IMR-90 (cell line): ENCODE data around the gene E2F4. TPM values are rescaled to one million over a fixed set of nuclear protein-coding genes. Genes with fewer than 3 reads are reported as not detected.

Experiments used
- ATAC-seq: fragments of 200-7000 bp; cut with Tn5 transposase; 2 replicates; pipeline ENCODE4 v1.9.1; 2020; ENCODE audit warnings: low read depth, mild to moderate bottlenecking, moderate library complexity
- BruUV-seq: library from RNA; stranded (reverse); fragments of 400-500 nt; replicated peaks from 2 replicates; lab custom pipeline; 2021; lab: Mats Ljungman, UMichigan
- CTCF ChIA-PET: fragments of 300-600 bp; formaldehyde crosslinking; extraction: SDS; loops from one replicate; lab custom pipeline; 2021; ENCODE audit warnings: antibody characterized with exemption; lab: Yijun Ruan, JAX
- POLR2A ChIA-PET: fragments of 300-600 bp; sonication (Branson Sonifier 250); formaldehyde crosslinking; loops from one replicate; lab custom pipeline; 2022; ENCODE audit warnings: antibody characterized with exemption; ENCODE audit not compliant: unreplicated experiment; lab: Charles Lee
- DNase-seq: peaks from one replicate; pipeline ENCODE4 v3.0.0; 2013
- H2AFZ ChIP-seq: replicated peaks from 2 replicates; pipeline ENCODE3; 2013; ENCODE audit warnings: low read length, mild to moderate bottlenecking; ENCODE audit not compliant: poor library complexity
- H2AK5ac ChIP-seq: 2 replicates; pipeline ENCODE4 v1.6.1; 2013; ENCODE audit warnings: low read depth, low read length, inconsistent platforms
- H2AK9ac ChIP-seq: replicated peaks from 2 replicates; pipeline ENCODE3; 2013; ENCODE audit warnings: mild to moderate bottlenecking, low read depth, low read length, moderate library complexity; ENCODE audit not compliant: poor library complexity
- H2BK120ac ChIP-seq: 2 replicates; pipeline ENCODE4 v1.6.1; 2013; ENCODE audit warnings: low read depth, low read length, inconsistent platforms
- H2BK15ac ChIP-seq: 3 replicates; pipeline ENCODE4 v1.6.1; 2013; ENCODE audit warnings: low read depth, low read length, inconsistent platforms
- H2BK20ac ChIP-seq: 2 replicates; pipeline ENCODE4 v1.6.1; 2013; ENCODE audit warnings: low read depth, mild to moderate bottlenecking, inconsistent platforms, low read length, moderate library complexity
- H2BK5ac ChIP-seq: 2 replicates; pipeline ENCODE4 v1.6.1; 2013; ENCODE audit warnings: mild to moderate bottlenecking, low read depth, low read length, inconsistent platforms; ENCODE audit not compliant: poor library complexity, severe bottlenecking
- H3K14ac ChIP-seq: replicated peaks from 2 replicates; pipeline ENCODE4 v1.6.1; 2013; ENCODE audit warnings: low read depth, low read length, inconsistent platforms
- H3K18ac ChIP-seq: 2 replicates; pipeline ENCODE4 v1.6.1; 2013; ENCODE audit warnings: low read depth, low read length, control low read depth
- H3K23ac ChIP-seq: 2 replicates; pipeline ENCODE4 v1.6.1; 2013; ENCODE audit warnings: low read depth, low read length, inconsistent platforms
- H3K27ac ChIP-seq: 2 replicates; pipeline ENCODE4 v1.5.1; 2013; ENCODE audit warnings: mild to moderate bottlenecking, control low read depth, low read length; ENCODE audit not compliant: insufficient read depth
- H3K27me3 ChIP-seq: 2 replicates; pipeline ENCODE4 v1.6.1; 2013; ENCODE audit warnings: low read length; ENCODE audit not compliant: control insufficient read depth, insufficient read depth
- H3K36me3 ChIP-seq: 2 replicates; pipeline ENCODE4 v1.6.1; 2013; ENCODE audit warnings: low read length, mixed read lengths; ENCODE audit not compliant: control insufficient read depth, insufficient read depth
- H3K4ac ChIP-seq: 2 replicates; pipeline ENCODE4 v1.6.1; 2013; ENCODE audit warnings: low read depth, low read length, inconsistent platforms
- H3K4me1 ChIP-seq: 2 replicates; pipeline ENCODE4 v1.6.1; 2013; ENCODE audit warnings: low read length, mixed read lengths; ENCODE audit not compliant: control insufficient read depth, insufficient read depth
- H3K4me2 ChIP-seq: 2 replicates; pipeline ENCODE4 v1.6.1; 2013; ENCODE audit warnings: low read depth, mild to moderate bottlenecking, control low read depth, low read length, moderate library complexity
- H3K4me3 ChIP-seq: 2 replicates; pipeline ENCODE4 v1.5.1; 2013; ENCODE audit warnings: low read depth, mild to moderate bottlenecking, control low read depth, low read length, moderate library complexity; ENCODE audit not compliant: insufficient read depth
- H3K56ac ChIP-seq: 2 replicates; pipeline ENCODE4 v1.6.1; 2013; ENCODE audit warnings: low read length, inconsistent platforms; ENCODE audit not compliant: insufficient read depth; ENCODE audit errors: extremely low read depth
- H3K79me1 ChIP-seq, 2 experiments: 2 replicates each; pipeline ENCODE4 v1.6.1; 2013; ENCODE audit warnings: low read length in 2 of 2, inconsistent platforms in 1 of 2, low read depth in 1 of 2
- H3K9ac ChIP-seq: 2 replicates; pipeline ENCODE4 v1.6.1; 2013; ENCODE audit warnings: low read depth, low read length, control low read depth
- H3K9me1 ChIP-seq: 2 replicates; pipeline ENCODE4 v1.6.1; 2013; ENCODE audit warnings: low read length, inconsistent platforms; ENCODE audit not compliant: insufficient read depth
- H3K9me3 ChIP-seq: 2 replicates; pipeline ENCODE4 v1.6.1; 2013; ENCODE audit warnings: low read length; ENCODE audit not compliant: control insufficient read depth, insufficient read depth
- H4K20me1 ChIP-seq: 2 replicates; pipeline ENCODE4 v1.6.1; 2013; ENCODE audit warnings: low read length, inconsistent platforms; ENCODE audit not compliant: insufficient read depth
- H4K5ac ChIP-seq: 2 replicates; pipeline ENCODE4 v1.6.1; 2013; ENCODE audit warnings: mild to moderate bottlenecking, low read depth, low read length, control low read depth
- H4K8ac ChIP-seq, 2 experiments: 2 replicates each; pipeline ENCODE4 v1.6.1; 2013; ENCODE audit warnings: low read depth in 2 of 2, low read length in 2 of 2, control low read depth in 1 of 2, inconsistent platforms in 1 of 2
- H4K91ac ChIP-seq: 2 replicates; pipeline ENCODE4 v1.6.1; 2013; ENCODE audit warnings: low read depth, low read length, inconsistent platforms; ENCODE audit not compliant: insufficient read depth
- BHLHE40 ChIP-seq: fragments of 150-350 bp; IDR thresholded peaks from 2 replicates; pipeline ENCODE4 v1.6.1; 2016; ENCODE audit warnings: mild to moderate bottlenecking, low read depth, low read length
- CEBPB ChIP-seq: IDR thresholded peaks from 2 replicates; pipeline ENCODE4 v1.6.1; 2012; ENCODE audit warnings: low read depth, low read length, improper control_type of control experiment
- CHD1 ChIP-seq: IDR thresholded peaks from 2 replicates; pipeline ENCODE4 v1.6.1; 2012; ENCODE audit warnings: low read depth, low read length, improper control_type of control experiment
- MAFK ChIP-seq: IDR thresholded peaks from 2 replicates; pipeline ENCODE4 v1.6.1; 2012; ENCODE audit warnings: low read depth, low read length, improper control_type of control experiment
- MXI1 ChIP-seq: IDR thresholded peaks from 2 replicates; pipeline ENCODE4 v1.6.1; 2012; ENCODE audit warnings: low read depth, mild to moderate bottlenecking, low read length, moderate library complexity, borderline replicate concordance
- NFE2L2 ChIP-seq: fragments of 150-350 bp; IDR thresholded peaks from 2 replicates; pipeline ENCODE4 v1.6.1; 2016; ENCODE audit warnings: low read depth, mild to moderate bottlenecking, low read length
- RFX5 ChIP-seq: IDR thresholded peaks from 2 replicates; pipeline ENCODE4 v1.8.0; 2012; ENCODE audit warnings: low read depth, mild to moderate bottlenecking, low read length, moderate library complexity
- WGBS, 2 experiments: methylation state at CpG; one replicate each; pipeline versions ENCODE4 v1.1.5 to v1.1.7; 2013; ENCODE audit warnings: missing lambda C conversion rate in 2 of 2; ENCODE audit not compliant: insufficient read length in 1 of 2; ENCODE audit errors: extremely low coverage in 2 of 2; 5-methylcytosine and 5-hydroxymethylcytosine counted together
- dilution Hi-C: fragments of 300-500 bp; cut with HindIII; formaldehyde crosslinking; loops from one replicate; pipeline ENCODE4 v1.14.3; 2018; ENCODE audit warnings: low sequenced_read_pairs; ENCODE audit not compliant: unreplicated experiment
- in situ Hi-C: fragments of 300-500 bp; cut with MboI; formaldehyde crosslinking; loops from 3 replicates; pipeline ENCODE4 v1.14.3; 2019; ENCODE audit warnings: low sequenced_read_pairs, inconsistent platforms, mixed read lengths
- intact Hi-C: fragments of 100-400 bp; cut with micrococcal nuclease; formaldehyde crosslinking; loops from 2 replicates; pipeline ENCODE4 v1.10.0; 2022
- polyA plus RNA-seq, 3 experiments: library from polyadenylated mRNA; depleted of rRNA; stranded (reverse); fragments of >200 nt; gene quantifications; 2 replicates each; pipeline ENCODE4 v1.2.3, GENCODE V29; 2012; ENCODE audit warnings: low replicate concordance in 1 of 3
- total RNA-seq: library from RNA; depleted of rRNA; stranded (reverse); fragments of >200 nt; gene quantifications from 2 replicates; pipeline ENCODE4 v1.2.3, GENCODE V29; 2012
- TF ChIP-seq, protein P1 (sequence below): fragments of 150-350 bp; IDR thresholded peaks from 2 replicates; pipeline ENCODE4 v1.6.1; 2016; ENCODE audit warnings: low read depth, mild to moderate bottlenecking, low read length, moderate library complexity, borderline replicate concordance
- TF ChIP-seq, protein P2 (sequence below): conservative IDR thresholded peaks from 2 replicates; pipeline ENCODE4 v1.5.1; 2012; ENCODE audit warnings: mild to moderate bottlenecking, low read depth, low read length, improper control_type of control experiment

Gene E2F4
- total and polyA plus RNA-seq, 2 of the 4 experiments (the other 2 are of a cell fraction) = 63.4 to 103 TPM

DNA sequence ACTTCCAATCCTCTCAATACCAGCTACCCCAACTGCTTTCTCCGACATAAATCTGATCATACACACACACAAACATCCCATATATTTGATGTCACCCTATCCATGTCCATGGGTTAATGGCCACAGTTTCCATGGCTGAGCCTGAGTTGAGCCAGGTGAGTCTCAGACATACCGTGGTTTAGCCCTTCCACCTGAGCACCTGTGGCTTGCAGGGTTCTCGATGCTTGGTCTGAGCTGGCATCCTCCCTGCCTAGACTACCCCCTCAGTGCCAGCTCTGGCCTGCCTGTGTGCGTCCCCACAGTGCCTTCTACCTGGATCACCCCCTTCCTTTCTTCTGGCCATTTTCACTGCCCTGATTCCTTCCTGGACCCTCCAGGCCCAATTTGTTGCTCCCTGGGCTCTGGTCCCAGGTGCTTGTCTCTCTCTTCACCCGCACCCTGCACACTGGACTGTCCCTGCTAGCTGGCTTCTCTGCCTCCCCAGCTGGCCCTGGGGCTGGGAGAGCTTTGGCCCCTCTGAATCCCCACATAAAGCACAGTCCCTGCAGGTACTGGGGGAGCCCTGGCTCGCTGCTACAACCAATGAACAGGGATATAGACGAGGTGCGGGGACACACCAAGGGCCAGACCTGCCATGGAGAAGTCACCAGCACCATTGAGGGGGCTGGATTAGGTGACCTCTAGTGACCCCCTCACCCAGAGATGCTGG lies 14.3 kb downstream of the E2F4 start:
- intact Hi-C loops = no loop called here
- WGBS, 2 experiments = 78% methylated on average over 4 of the region's 8 CpGs; no CpG with 5 or more reads in 1 of the 2 experiments

More for the DNA sequence above, 14.3 kb downstream of the E2F4 start:
- in situ Hi-C loops (no loop called here), dilution Hi-C loops (no loop called here)
- Histone ChIP-seq H3K4me3 (no peak overlapping the region), H2BK120ac (no peak overlapping the region), H2AK5ac (no peak overlapping the region), H3K9me1 (peaks cover 20% of the 10 kb centered on the region), H3K36me3 (peaks cover 24% of the 10 kb centered on the region), H3K79me1 (peaks cover 0 to 9% of the 10 kb centered on the region in 2 experiments; a peak in 1 of 4 replicates), H3K27ac (no peak overlapping the region), H4K20me1 (0 out of 2 replicates have a peak, but pooled peaks cover 6% of the 10 kb centered on the region), H2BK15ac (no peak overlapping the region), H4K91ac (no peak overlapping the region), H2AFZ (peak overlapping the region; percentile 51), H4K8ac (no peak overlapping the region), H3K4me2 (no peak overlapping the region), H3K56ac (no peak overlapping the region), H2AK9ac (no peak overlapping the region), H3K18ac (no peak overlapping the region), H3K9ac (no peak overlapping the region), H2BK5ac (no peak overlapping the region), H3K27me3 (no peaks in the 10 kb centered on the region), H3K4me1 (peaks cover 8% of the 10 kb centered on the region), H3K23ac (no peak overlapping the region), H4K5ac (no peak overlapping the region), H3K14ac (no peak overlapping the region), H3K4ac (no peak overlapping the region), H2BK20ac (no peak overlapping the region), H3K9me3 (no peaks in the 10 kb centered on the region)
- DNase-seq = no peak
- ATAC-seq = no peak
- ChIA-PET POLR2A (no interaction called here), CTCF (no interaction called here)
- BruUV-seq = no TSS peak
- TF ChIP-seq BHLHE40 = no peak
- TF ChIP-seq, protein P1, sequence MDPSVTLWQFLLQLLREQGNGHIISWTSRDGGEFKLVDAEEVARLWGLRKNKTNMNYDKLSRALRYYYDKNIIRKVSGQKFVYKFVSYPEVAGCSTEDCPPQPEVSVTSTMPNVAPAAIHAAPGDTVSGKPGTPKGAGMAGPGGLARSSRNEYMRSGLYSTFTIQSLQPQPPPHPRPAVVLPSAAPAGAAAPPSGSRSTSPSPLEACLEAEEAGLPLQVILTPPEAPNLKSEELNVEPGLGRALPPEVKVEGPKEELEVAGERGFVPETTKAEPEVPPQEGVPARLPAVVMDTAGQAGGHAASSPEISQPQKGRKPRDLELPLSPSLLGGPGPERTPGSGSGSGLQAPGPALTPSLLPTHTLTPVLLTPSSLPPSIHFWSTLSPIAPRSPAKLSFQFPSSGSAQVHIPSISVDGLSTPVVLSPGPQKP = no peak
- TF ChIP-seq MAFK = no peak
- TF ChIP-seq CHD1 = no peak
- no peak for TF ChIP-seq NFE2L2
- TF ChIP-seq, protein P2, sequence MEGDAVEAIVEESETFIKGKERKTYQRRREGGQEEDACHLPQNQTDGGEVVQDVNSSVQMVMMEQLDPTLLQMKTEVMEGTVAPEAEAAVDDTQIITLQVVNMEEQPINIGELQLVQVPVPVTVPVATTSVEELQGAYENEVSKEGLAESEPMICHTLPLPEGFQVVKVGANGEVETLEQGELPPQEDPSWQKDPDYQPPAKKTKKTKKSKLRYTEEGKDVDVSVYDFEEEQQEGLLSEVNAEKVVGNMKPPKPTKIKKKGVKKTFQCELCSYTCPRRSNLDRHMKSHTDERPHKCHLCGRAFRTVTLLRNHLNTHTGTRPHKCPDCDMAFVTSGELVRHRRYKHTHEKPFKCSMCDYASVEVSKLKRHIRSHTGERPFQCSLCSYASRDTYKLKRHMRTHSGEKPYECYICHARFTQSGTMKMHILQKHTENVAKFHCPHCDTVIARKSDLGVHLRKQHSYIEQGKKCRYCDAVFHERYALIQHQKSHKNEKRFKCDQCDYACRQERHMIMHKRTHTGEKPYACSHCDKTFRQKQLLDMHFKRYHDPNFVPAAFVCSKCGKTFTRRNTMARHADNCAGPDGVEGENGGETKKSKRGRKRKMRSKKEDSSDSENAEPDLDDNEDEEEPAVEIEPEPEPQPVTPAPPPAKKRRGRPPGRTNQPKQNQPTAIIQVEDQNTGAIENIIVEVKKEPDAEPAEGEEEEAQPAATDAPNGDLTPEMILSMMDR = no peak
- TF ChIP-seq RFX5 = no peak
- TF ChIP-seq CEBPB = no peak
- TF ChIP-seq MXI1 = no peak
